ENCODE data around the gene RIN3. TPM values are rescaled to one million over a fixed set of nuclear protein-coding genes. Genes with fewer than 3 reads are reported as not detected.

The RIN3 gene
- total and polyA plus RNA-seq, 2 donors (not counting 3 experiments of a cell fraction or from before 2014, with no cell fraction given) = 5.1 to 20.8 TPM

GRCh38 chr14:92678766-92679165 is 165.2 kb downstream of the RIN3 start:
- DNase-seq (ENCODE audit: low read depth, low spot score) (no peak), FAIRE-seq (no peak)
- no peaks in the 10 kb centered on the region for H3K79me2 ChIP-seq (ENCODE audit: control insufficient read depth, insufficient read depth, low read length)
- no peak overlapping the region for H3K4me2 ChIP-seq (ENCODE audit: insufficient read depth, low read length)
- no peak for TF ChIP-seq MYC (IDR thresholded peaks at IDR 0.05; ENCODE audit: low read depth, low read length)
- no peak for TF ChIP-seq POLR2A (IDR thresholded peaks at IDR 0.05; ENCODE audit: low read depth, low read length)
- TF ChIP-seq GATA2 (IDR thresholded peaks at IDR 0.05; ENCODE audit: insufficient read depth, insufficient read length, low read depth, low read length) = no peak
- no peak for TF ChIP-seq MAX (IDR thresholded peaks at IDR 0.05; ENCODE audit: insufficient read depth, insufficient read length)
- TF ChIP-seq EZH2 (IDR thresholded peaks at IDR 0.05; ENCODE audit: borderline replicate concordance, low read depth, low read length, severe bottlenecking) = no peak
- no peak for TF ChIP-seq JUN (IDR thresholded peaks at IDR 0.05; ENCODE audit: borderline replicate concordance, insufficient read depth, insufficient read length, low read depth)
- TF ChIP-seq POLR2AphosphoS5 (IDR thresholded peaks at IDR 0.05; ENCODE audit: insufficient read depth, low read depth, low read length) = no peak
- TF ChIP-seq FOS (IDR thresholded peaks at IDR 0.05; ENCODE audit: borderline replicate concordance, insufficient read depth, low read length) = no peak
- TF ChIP-seq, protein P1, sequence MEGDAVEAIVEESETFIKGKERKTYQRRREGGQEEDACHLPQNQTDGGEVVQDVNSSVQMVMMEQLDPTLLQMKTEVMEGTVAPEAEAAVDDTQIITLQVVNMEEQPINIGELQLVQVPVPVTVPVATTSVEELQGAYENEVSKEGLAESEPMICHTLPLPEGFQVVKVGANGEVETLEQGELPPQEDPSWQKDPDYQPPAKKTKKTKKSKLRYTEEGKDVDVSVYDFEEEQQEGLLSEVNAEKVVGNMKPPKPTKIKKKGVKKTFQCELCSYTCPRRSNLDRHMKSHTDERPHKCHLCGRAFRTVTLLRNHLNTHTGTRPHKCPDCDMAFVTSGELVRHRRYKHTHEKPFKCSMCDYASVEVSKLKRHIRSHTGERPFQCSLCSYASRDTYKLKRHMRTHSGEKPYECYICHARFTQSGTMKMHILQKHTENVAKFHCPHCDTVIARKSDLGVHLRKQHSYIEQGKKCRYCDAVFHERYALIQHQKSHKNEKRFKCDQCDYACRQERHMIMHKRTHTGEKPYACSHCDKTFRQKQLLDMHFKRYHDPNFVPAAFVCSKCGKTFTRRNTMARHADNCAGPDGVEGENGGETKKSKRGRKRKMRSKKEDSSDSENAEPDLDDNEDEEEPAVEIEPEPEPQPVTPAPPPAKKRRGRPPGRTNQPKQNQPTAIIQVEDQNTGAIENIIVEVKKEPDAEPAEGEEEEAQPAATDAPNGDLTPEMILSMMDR (IDR thresholded peaks at IDR 0.05; ENCODE audit: extremely low read depth in 1 of 2, insufficient read depth in 1 of 2, low read depth in 1 of 2, low read length in 2 of 2) = no peak
- H3K4me1 ChIP-seq (ENCODE audit: control insufficient read depth, extremely low read depth, insufficient read depth, low read length) = peaks cover 4% of the 10 kb centered on the region
- no peak overlapping the region for H2AFZ ChIP-seq (ENCODE audit: low read depth, low read length)
- H3K9me1 ChIP-seq (replicated peaks; ENCODE audit: control insufficient read depth, extremely low read depth, insufficient read depth, low read length) = no peaks in the 10 kb centered on the region
- no peak overlapping the region for H3K4me3 ChIP-seq (replicated peaks in 1 of 3; ENCODE audit: insufficient read depth in 1 of 3, low read depth in 1 of 3, low read length in 3 of 3)
- intact Hi-C loops (cut with micrococcal nuclease) = no loop called here
- ChIA-PET CTCF (no interaction called here), POLR2A (no interaction called here)
- no peaks in the 10 kb centered on the region for H4K20me1 ChIP-seq (replicated peaks; ENCODE audit: control insufficient read depth, extremely low read depth, insufficient read depth, low read length)
- dilution Hi-C loops (cut with MboI; ENCODE audit: extremely low pct_ligation_motif_present, low sequenced_read_pairs) = loop anchor here (25.0 kb wide), 1 partner anchor 316 kb away; no protein-coding TSS in a partner anchor
- H3K27ac ChIP-seq (ENCODE audit: insufficient read depth, low read depth, low read length) = no peak overlapping the region
- no peaks in the 10 kb centered on the region for H3K27me3 ChIP-seq (ENCODE audit: control insufficient read depth in 2 of 2, insufficient read depth in 2 of 2, low read length in 2 of 2)
- peaks cover 0 to 4% of the 10 kb centered on the region in 2 experiments for H3K36me3 ChIP-seq (ENCODE audit: control insufficient read depth in 2 of 2, extremely low read depth in 1 of 2, insufficient read depth in 2 of 2, low read length in 2 of 2)
- BruUV-seq (replicated peaks) = no TSS peak
- no peaks in the 10 kb centered on the region for H3K9me3 ChIP-seq (replicated peaks; ENCODE audit: control insufficient read depth, insufficient read depth, low read length)
- no peak overlapping the region for H3K9ac ChIP-seq (replicated peaks; ENCODE audit: extremely low read depth, insufficient read depth, low read length)
